Measurements from ENCODE around the gene BRPF3.

DNA sequence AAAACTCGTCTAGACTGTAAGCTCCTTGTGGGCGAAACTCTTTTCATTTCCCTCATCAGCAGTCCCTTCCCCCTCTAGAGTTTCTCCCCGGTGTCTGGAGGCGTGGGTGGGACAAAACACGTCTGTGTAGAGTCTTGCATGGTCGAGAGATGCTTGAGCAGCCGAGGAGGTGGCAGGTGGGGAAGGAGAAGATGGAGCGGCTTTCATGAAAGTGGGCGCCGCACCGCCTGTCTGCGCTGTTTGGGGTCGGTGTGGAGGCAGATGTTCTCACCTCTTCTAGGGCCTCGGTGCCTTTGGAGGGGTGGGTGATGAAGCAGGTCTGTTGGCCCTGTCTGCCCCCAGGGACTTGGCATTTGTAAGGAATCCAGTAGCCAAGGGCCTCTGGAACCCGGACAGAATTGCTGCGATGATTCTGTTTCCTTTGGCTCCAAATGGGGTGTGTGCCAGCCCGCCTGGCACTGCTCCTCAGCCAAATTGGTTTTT, 1.2 kb downstream of the BRPF3 start:
- TF ChIP-seq, protein P1, sequence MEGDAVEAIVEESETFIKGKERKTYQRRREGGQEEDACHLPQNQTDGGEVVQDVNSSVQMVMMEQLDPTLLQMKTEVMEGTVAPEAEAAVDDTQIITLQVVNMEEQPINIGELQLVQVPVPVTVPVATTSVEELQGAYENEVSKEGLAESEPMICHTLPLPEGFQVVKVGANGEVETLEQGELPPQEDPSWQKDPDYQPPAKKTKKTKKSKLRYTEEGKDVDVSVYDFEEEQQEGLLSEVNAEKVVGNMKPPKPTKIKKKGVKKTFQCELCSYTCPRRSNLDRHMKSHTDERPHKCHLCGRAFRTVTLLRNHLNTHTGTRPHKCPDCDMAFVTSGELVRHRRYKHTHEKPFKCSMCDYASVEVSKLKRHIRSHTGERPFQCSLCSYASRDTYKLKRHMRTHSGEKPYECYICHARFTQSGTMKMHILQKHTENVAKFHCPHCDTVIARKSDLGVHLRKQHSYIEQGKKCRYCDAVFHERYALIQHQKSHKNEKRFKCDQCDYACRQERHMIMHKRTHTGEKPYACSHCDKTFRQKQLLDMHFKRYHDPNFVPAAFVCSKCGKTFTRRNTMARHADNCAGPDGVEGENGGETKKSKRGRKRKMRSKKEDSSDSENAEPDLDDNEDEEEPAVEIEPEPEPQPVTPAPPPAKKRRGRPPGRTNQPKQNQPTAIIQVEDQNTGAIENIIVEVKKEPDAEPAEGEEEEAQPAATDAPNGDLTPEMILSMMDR (IDR thresholded peaks at IDR 0.05): no peak
- TF ChIP-seq POLR2AphosphoS5 (IDR thresholded peaks at IDR 0.05): no peak
